HG03432 (cell line): ENCODE data around the gene TTLL3.
A peak's percentile ranks its signal among the peaks of the same experiment; 100 is the strongest.
"Not testable (repeated sequence)": the region's sequence is repeated elsewhere in the genome, so short reads cannot be mapped to it uniquely, and the experiment has no call there.

Experiments used
- ATAC-seq: cut with Tn5 transposase; IDR thresholded peaks from one replicate; pipeline ENCODE4 v1.9.1; 2021; ENCODE audit warnings: mild to moderate bottlenecking, moderate library complexity; ENCODE audit not compliant: unreplicated experiment

TTLL3 gene

GRCh38 chr3:9837701-9838582, 27.9 kb downstream of the TTLL3 start:
- no peak for ATAC-seq

DNA sequence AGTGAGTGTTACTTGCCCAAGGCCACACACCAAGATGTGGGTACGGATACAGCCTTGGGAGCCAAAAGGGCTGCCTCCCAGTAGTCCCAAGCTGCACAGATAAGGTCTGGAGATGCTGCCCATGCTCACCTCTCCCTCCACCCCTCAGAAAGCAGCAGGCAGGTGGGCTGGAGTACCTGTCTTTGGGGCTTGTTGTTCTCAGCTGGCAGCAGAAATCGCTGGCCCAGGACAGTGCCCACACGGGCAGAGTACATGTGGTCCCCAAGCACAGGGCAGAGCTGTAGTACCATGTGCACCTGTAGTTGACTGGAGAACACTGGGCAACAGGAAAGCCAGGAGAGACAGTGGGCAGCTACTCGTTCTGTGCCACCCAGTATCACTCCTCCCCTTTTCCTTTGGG, 28.8 kb downstream of the TTLL3 start:
- no peak for ATAC-seq

- ATAC-seq = no peak
Observed at GRCh38 chr3:9841015-9841414, 31.0 kb downstream of the TTLL3 start.

GRCh38 chr3:9843715-9844438, 33.8 kb downstream of the TTLL3 start, which contains the start of gene RPUSD3:
RPUSD3 (minus strand) TSS chr3:9844008; CDS start chr3:9843990, 18 bp downstream.
- ATAC-seq = peak; percentile 98

DNA sequence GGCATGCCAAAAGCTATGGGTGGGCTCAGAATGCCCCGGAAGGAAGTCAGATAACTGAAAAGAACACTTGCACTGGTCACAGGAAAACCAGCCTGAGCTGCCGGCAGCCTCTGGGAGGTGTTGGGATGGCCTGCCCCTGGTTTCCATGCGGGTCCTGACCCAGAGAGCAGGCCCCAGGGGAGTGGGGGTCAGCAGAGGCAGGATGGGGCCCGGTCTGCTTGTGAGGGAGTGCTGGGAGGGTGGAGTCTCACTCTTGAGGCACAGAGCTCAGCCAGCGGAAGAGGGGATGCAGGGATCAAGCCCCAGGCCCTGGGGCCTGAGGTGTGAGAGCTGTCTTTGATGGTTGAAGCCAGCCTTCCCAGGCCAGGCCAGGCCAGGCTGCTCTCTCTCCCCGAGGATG, 36.2 kb downstream of the TTLL3 start:
- no peak for ATAC-seq

- ATAC-seq = no peak
Observed at GRCh38 chr3:9846931-9847488, 36.9 kb downstream of the TTLL3 start.

DNA sequence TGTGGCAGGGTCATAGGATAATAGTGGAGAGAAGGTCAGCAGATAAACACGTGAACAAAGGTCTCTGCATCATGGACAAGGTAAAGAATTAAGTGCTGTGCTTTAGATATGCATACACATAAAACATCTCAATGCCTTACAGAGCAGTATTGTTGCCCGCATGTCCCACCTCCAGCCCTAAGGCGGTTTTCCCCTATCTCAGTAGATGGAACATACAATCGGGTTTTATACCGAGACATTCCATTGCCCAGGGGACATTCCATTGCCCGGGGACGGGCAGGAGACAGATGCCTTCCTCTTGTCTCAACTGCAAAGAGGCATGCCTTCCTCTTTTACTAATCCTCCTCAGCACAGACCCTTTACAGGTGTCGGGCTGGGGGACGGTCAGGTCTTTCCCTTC, 37.8 kb downstream of the TTLL3 start:
- not testable (repeated sequence) for ATAC-seq

DNA sequence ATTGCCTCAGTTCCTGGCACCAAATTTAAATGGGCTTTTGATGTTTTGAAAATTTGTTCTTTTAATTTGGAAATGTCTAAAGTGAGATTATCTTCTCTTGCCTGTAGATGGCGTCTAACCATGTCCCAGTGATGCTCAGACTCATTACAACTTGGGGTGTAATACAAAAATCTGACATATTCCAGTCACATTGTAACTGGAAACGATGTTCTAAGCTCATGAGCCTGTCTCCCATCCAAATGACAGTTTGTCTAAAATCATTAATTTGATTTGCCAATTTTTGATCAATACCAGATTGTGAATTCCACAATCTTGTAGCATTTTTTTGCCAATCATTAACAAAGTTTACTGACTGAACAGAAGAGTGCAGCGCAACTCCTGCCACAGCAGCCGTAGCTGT, 38.8 kb downstream of the TTLL3 start:
- not testable (repeated sequence) for ATAC-seq

GRCh38 chr3:9851383-9851782, 41.3 kb downstream of the TTLL3 start:
- not testable (repeated sequence) for ATAC-seq

- ATAC-seq = not testable (repeated sequence)
Observed at GRCh38 chr3:9851926-9852325, 41.9 kb downstream of the TTLL3 start.

- ATAC-seq = no peak
Observed at GRCh38 chr3:9852528-9852927, 42.5 kb downstream of the TTLL3 start.

GRCh38 chr3:9854291-9854940, 44.4 kb downstream of the TTLL3 start:
- not testable (repeated sequence) for ATAC-seq

DNA sequence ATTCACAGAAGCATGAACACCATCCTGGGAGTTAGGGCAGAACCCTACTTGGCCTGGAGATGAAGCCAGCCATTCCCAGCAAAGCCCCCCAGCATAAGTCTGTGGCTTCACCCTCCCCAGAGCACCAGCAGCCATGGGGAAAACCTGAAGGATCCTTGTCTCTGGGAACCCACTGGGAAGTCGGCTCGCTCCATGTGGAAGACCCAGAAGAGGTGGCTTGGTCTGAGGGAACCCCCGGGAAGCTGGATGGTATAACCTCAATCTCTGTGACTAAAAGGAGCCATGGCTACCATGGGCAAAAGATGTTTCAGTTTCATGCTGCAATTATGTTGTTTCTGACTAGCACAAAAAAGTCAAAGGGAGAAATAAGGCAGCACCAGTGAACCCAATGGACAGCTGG, 45.5 kb downstream of the TTLL3 start:
- ATAC-seq = no peak

- ATAC-seq = no peak
Observed at GRCh38 chr3:9859530-9860025, 49.5 kb downstream of the TTLL3 start.

DNA sequence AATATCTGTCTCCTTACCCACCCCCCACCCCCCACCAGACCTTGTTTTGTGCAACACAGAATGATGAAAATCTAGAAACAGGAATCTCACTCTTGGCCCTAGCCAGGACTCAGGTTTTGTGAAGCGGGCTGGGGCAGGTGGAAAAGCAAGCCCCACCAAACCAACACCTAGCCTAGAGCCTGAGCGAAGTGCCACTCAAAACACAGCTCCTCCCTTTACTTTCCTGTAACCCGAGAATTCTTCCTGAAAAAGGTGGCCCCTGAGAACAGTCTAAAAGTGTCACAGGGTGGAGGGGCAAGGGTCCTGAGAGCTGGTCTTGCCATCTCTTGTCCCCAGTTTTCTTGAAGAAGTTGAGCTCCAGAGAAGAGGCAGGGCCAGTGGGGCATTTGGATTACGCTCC, 51.1 kb downstream of the TTLL3 start:
- no peak for ATAC-seq

DNA sequence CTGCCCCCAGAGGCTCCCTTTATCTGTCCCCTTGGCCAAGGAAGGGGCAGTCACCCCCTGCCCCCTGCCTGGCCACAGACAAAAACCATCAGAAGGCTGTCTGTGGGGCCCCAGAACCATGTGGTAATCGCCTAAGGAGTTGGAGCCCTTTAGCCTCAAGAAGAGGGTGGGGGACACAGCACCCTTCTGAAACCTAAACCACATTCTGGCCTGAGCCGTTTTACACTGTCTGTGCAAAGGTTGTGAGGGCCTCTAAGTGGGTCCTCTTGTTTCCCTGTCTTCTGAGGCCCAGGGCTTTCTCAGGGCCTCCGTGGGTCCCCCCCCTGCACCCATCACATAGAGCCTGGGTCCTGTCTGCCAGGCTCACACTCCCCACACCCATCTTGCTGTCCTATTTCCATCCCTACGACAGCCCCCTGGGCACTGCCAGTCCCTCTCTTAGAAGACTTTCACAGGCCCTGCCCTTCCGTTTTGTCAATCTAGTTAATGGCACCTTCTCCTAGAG, 51.6 kb downstream of the TTLL3 start:
- ATAC-seq = no peak

DNA sequence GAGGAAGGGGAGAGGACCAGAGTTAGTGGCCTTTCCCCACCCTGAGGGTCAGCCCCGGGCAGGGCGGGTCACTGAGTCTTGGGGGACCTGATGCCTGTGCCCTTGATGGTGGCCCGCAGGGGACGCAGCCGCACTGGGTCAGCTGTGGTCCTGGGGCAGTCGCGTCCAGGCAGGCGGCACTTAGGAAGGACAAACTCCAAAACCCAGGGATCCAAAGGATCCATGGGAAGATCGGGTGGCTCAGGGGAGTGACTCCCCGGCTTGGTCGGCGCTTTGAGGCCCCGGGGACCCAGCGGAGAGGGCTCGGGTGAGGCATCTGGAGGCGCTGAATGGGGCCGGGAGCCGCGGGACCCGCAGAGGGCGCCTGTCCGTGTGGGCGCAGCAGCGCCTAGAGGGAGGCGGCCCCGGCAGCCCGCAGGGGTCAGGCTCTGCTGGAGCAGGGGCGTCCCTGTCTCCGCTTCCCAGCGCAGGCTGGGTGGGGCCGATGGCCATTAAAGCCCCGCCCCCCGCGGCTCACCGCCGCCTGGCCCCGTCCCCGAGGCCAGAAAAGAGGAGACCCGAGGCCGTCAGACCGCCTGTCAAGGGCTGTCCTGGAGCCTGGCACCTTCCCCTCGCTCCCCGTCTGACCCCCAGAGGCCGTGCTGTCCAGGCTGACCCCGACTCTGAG, 52.5 kb downstream of the TTLL3 start:
- ATAC-seq = no peak

DNA sequence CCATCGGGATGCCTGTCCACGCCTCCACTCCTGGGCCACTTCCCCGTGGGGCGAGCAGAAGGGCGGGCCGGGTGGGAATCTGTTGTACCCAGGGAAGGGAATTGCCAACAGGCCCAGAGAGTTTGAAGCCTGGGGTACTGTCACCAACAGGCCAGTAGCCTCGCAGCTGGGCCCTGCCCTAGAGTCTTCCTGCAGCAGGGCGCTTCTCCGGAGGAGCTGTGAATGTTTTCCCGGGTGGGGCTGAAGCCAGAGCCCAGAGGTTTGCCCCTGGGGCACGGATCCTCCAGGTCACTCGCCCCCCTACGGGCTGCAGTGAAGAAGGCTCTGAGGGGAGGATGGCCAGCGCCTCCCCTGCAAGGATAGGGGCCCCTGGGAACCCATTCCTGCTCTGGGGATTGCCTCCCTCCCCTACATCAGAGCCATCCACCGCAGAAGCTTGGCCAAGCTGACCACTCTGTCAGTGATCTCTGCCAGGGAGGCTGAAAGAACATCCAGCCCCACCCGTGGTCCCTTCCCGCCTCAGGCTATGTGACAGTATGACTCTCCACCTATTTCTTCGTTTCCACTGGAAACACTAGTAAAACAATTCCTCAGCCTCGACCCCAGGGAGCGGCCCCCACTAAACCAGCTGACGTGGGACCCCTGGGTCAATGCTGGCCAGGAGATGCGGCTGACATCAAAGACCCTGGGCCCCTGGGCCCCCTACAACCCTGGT, 53.2 kb downstream of the TTLL3 start:
- no peak for ATAC-seq

DNA sequence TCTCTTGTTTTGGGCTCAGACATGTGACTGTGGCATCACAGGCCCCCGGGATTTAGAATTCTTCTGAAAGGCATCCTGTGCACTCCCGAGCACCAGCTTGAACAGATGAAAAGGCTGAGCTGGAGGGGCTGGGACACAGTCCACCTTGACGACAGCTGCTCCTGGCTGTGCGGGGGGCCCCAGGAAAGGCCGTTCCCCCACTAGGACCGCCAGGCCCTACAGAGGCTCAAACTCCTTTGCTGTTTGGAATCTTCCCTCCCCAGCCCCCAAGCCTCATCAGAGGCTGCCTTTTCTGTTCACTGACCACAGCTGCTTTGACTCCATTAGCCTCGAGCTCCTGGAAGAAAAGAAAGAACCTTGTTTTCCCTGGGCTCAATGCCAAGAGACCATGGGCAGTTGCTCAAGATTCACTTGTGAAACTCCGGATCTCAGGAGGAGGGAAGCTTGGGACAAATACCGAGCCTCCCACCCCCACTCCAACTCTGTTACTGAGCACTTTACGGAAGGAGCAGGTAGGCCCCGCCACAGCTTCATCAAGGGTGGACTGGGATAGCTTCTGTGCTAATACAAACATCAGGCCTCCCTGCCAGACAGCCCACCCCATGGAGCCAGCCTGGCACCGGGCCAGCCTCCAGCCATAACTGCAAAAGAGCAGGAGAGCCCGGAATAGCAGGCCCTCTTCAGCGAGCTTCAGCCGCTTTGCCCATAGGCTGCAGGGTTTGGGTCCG, 54.3 kb downstream of the TTLL3 start:
- ATAC-seq = no peak
